Fibroblast of lung (primary cell): ENCODE results near the gene JDP2. TPM values are rescaled to one million over a fixed set of nuclear protein-coding genes. Genes with fewer than 3 reads are reported as not detected.

Experiments
- DNase-seq, 2 donors: peaks; one replicate each; pipeline versions ENCODE4 v3.0.0 to v3.0.0-alpha.2; 2010; ENCODE audit warnings: low read depth in 2 of 2
- H2AFZ ChIP-seq: 2 replicates; pipeline ENCODE4 v1.5.1; 2012; ENCODE audit warnings: low read length, control low read depth, inconsistent platforms
- H3K27ac ChIP-seq: 2 replicates; pipeline ENCODE4 v1.5.1; 2011; ENCODE audit warnings: low read length, control low read depth; ENCODE audit not compliant: insufficient read depth
- H3K27me3 ChIP-seq: 2 replicates; pipeline ENCODE4 v1.5.1; 2011; ENCODE audit warnings: mild to moderate bottlenecking, low read length; ENCODE audit not compliant: control insufficient read depth, insufficient read depth
- H3K36me3 ChIP-seq: 2 replicates; pipeline ENCODE4 v1.5.1; 2011; ENCODE audit warnings: low read length; ENCODE audit not compliant: control insufficient read depth, insufficient read depth
- H3K4me1 ChIP-seq: 2 replicates; pipeline ENCODE4 v1.5.1; 2011; ENCODE audit warnings: low read length; ENCODE audit not compliant: control insufficient read depth, insufficient read depth; ENCODE audit errors: extremely low read depth
- H3K4me2 ChIP-seq: 2 replicates; pipeline ENCODE4 v1.5.1; 2011; ENCODE audit warnings: low read length, control low read depth; ENCODE audit not compliant: insufficient read depth; ENCODE audit errors: extremely low read depth
- H3K4me3 ChIP-seq, 4 experiments: fragments of 200-600 bp in 1 of 4; sonication (generic) in 1 of 4; replicated peaks in 1 of 4; 2 replicates each; pipeline ENCODE4 v1.5.1; 2011 to 2016; ENCODE audit warnings: low read length in 4 of 4, low read depth in 3 of 4, mild to moderate bottlenecking in 3 of 4, control low read depth in 2 of 4, inconsistent platforms in 1 of 4, mixed read lengths in 1 of 4; ENCODE audit not compliant: insufficient read depth in 1 of 4; ENCODE audit errors: control extremely low read depth in 1 of 4
- H3K79me2 ChIP-seq: 2 replicates; pipeline ENCODE4 v1.5.1; 2012; ENCODE audit warnings: mild to moderate bottlenecking, low read length, inconsistent platforms; ENCODE audit not compliant: control insufficient read depth, insufficient read depth
- H3K9ac ChIP-seq: 2 replicates; pipeline ENCODE4 v1.5.1; 2011; ENCODE audit warnings: mild to moderate bottlenecking, low read length, control low read depth; ENCODE audit not compliant: insufficient read depth
- H3K9me3 ChIP-seq: 2 replicates; pipeline ENCODE4 v1.5.1; 2012; ENCODE audit warnings: low read depth, low read length; ENCODE audit not compliant: control insufficient read depth, insufficient read depth
- H4K20me1 ChIP-seq: 2 replicates; pipeline ENCODE4 v1.5.1; 2011; ENCODE audit warnings: low read length; ENCODE audit not compliant: control insufficient read depth, insufficient read depth; ENCODE audit errors: extremely low read depth
- EZH2 ChIP-seq: IDR thresholded peaks from 2 replicates; pipeline ENCODE4 v1.5.1; 2012; ENCODE audit warnings: low read length, control low read depth, mild to moderate bottlenecking; ENCODE audit errors: missing control alignments
- polyA plus RNA-seq, 2 donors: library from polyadenylated mRNA; depleted of rRNA in 1 of 2; stranded (reverse) in 1 of 2; unstranded in 1 of 2; fragments of >200 nt; gene quantifications; 2 replicates each; pipeline ENCODE4 v1.2.1, GENCODE V29; 2011 to 2012; ENCODE audit warnings: missing spikeins in 1 of 2
- total RNA-seq: library from RNA; depleted of rRNA; stranded (reverse); fragments of >200 nt; gene quantifications from 2 replicates; pipeline ENCODE4 v1.2.1, GENCODE V29; 2014
- TF ChIP-seq, protein P1 (sequence below), 2 donors: IDR thresholded peaks in 1 of 2; conservative IDR thresholded peaks in 1 of 2; 1 replicate in 1 of 2; 2 replicates in 1 of 2; pipeline ENCODE4 v1.5.1; 2011 to 2012; ENCODE audit warnings: low read length in 2 of 2, control low read depth in 1 of 2, inconsistent platforms in 1 of 2, low read depth in 1 of 2, mild to moderate bottlenecking in 1 of 2

The JDP2 gene
- total and polyA plus RNA-seq, 2 donors (not counting 1 experiment from before 2014, with no cell fraction given) = 40.8 to 95.3 TPM

DNA sequence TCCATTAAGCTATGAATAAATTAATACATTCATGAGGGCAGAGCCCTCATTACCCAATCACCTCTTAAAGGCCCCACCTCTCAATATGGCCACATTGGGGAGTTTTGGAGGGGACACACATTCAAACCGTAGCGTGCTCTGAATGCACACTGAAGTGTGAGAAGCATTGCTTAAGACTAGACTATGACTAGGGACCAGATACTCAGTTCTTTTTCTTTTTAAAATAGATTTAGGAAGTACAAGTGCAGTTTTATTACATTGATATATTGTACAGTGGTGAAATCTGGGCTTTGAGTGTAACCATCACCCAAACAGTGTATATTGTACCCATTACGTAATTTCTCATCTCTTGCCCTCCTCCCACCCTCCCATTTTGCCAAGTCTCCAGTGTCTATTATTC lies 21.0 kb upstream of the JDP2 start:
- Histone ChIP-seq H3K27me3 (no peaks in the 10 kb centered on the region), H2AFZ (no peak overlapping the region), H3K79me2 (no peaks in the 10 kb centered on the region), H3K4me3 (no peak overlapping the region), H3K9ac (no peak overlapping the region), H3K36me3 (no peaks in the 10 kb centered on the region), H4K20me1 (no peaks in the 10 kb centered on the region), H3K9me3 (no peaks in the 10 kb centered on the region), H3K4me2 (no peak overlapping the region), H3K27ac (no peak overlapping the region), H3K4me1 (no peaks in the 10 kb centered on the region)
- TF ChIP-seq, protein P1, sequence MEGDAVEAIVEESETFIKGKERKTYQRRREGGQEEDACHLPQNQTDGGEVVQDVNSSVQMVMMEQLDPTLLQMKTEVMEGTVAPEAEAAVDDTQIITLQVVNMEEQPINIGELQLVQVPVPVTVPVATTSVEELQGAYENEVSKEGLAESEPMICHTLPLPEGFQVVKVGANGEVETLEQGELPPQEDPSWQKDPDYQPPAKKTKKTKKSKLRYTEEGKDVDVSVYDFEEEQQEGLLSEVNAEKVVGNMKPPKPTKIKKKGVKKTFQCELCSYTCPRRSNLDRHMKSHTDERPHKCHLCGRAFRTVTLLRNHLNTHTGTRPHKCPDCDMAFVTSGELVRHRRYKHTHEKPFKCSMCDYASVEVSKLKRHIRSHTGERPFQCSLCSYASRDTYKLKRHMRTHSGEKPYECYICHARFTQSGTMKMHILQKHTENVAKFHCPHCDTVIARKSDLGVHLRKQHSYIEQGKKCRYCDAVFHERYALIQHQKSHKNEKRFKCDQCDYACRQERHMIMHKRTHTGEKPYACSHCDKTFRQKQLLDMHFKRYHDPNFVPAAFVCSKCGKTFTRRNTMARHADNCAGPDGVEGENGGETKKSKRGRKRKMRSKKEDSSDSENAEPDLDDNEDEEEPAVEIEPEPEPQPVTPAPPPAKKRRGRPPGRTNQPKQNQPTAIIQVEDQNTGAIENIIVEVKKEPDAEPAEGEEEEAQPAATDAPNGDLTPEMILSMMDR (conservative IDR thresholded peaks at IDR 0.05 in 1 of 2, IDR thresholded peaks at IDR 0.05 in 1 of 2; ENCODE audit: low read depth in 1 of 2, low read length in 2 of 2) = no peak
- TF ChIP-seq EZH2 = no peak
- DNase-seq = no peak

DNA sequence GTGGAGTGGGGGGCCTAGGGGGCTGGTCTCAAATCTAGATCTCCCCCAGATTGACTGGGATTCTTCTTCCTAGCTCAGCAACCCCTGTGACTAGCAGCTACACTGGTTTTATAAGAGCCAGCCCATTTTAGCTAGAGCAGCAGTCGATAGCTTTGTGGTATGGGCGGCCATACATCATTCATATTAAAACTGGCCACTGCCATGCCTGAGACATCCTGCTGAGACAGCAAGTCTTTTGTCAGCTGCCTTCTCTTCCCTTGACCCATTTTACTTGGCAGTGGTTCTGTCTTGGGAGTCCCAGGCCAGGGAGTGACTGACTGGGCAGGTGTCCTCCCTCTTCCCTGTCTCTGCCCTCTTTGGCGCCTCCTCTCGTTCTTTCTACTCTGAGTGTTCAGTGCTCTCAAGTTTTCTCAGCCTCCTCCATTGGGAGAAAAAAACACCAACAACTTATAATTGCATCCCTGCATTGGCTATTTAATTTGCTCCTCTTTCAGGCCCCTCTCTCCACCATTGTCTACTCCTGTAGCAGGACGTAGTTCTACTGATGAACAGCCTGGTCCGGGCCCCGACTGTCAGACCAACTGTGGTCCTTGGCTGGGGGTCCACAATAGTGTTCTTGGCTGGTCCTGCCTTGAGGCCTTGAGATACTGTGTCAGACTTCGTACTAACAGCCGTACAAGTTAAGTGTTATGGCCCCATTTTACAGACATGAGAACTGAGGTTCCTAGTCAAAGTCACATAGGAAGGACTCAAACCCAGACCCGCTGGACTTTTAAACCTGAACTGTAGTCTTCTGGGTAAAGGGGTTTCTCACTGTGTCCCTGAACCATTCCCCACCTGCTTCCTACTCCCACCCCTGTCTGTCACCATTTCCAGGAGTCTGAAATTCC lies 18.3 kb upstream of the JDP2 start:
- Histone ChIP-seq H3K79me2 (no peaks in the 10 kb centered on the region), H3K4me1 (no peaks in the 10 kb centered on the region), H3K9me3 (no peaks in the 10 kb centered on the region), H3K27me3 (no peaks in the 10 kb centered on the region), H2AFZ (no peak overlapping the region), H3K4me3 (no peak overlapping the region), H3K36me3 (no peaks in the 10 kb centered on the region), H3K9ac (no peak overlapping the region), H3K27ac (no peak overlapping the region), H4K20me1 (no peaks in the 10 kb centered on the region), H3K4me2 (no peak overlapping the region)
- TF ChIP-seq, protein P1 (conservative IDR thresholded peaks at IDR 0.05 in 1 of 2, IDR thresholded peaks at IDR 0.05 in 1 of 2; ENCODE audit: low read depth in 1 of 2, low read length in 2 of 2) = no peak
- no peak for TF ChIP-seq EZH2
- DNase-seq = no peak

DNA sequence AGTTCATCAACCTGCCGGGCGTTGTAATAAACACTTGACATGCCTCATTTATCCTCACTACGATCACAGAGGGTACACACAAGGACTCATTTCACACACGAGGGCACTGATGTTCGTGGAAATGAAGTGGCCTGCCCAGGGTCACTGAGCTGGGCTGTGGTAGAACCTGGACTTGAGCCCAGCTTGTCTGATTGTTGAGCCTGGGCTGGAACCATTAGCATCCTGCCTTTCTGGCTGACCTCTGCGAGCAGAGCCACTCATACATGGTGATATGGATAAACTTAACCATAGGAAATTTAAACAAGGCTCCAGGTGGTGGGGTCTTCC lies 16.6 kb upstream of the JDP2 start:
- Histone ChIP-seq H2AFZ (no peak overlapping the region), H3K9ac (no peak overlapping the region), H3K79me2 (no peaks in the 10 kb centered on the region), H3K27me3 (no peaks in the 10 kb centered on the region), H3K4me2 (no peak overlapping the region), H3K4me1 (no peaks in the 10 kb centered on the region), H3K27ac (no peak overlapping the region), H4K20me1 (no peaks in the 10 kb centered on the region), H3K4me3 (no peak overlapping the region), H3K36me3 (no peaks in the 10 kb centered on the region), H3K9me3 (no peaks in the 10 kb centered on the region)
- DNase-seq = no peak
- no peak for TF ChIP-seq EZH2
- TF ChIP-seq, protein P1 (conservative IDR thresholded peaks at IDR 0.05 in 1 of 2, IDR thresholded peaks at IDR 0.05 in 1 of 2; ENCODE audit: low read depth in 1 of 2, low read length in 2 of 2) = no peak
